Mononuclear cell (primary cell): Measurements from ENCODE around the gene CTAGE8. TPM values are rescaled to one million over a fixed set of nuclear protein-coding genes. Genes with fewer than 3 reads are reported as not detected.
"Not testable (repeated sequence)": the region's sequence is repeated elsewhere in the genome, so short reads cannot be mapped to it uniquely, and the experiment has no call there.

ENCODE experiments used
- H3K27me3 ChIP-seq: 2 replicates; pipeline ENCODE4 v1.6.0; 2011; ENCODE audit warnings: low read length, control low read depth; ENCODE audit not compliant: insufficient read depth
- H3K4me1 ChIP-seq: 2 replicates; pipeline ENCODE4 v1.5.1; 2011; ENCODE audit warnings: mild to moderate bottlenecking, low read length, control low read depth; ENCODE audit not compliant: insufficient read depth
- H3K4me3 ChIP-seq: 2 replicates; pipeline ENCODE4 v1.5.1; 2011; ENCODE audit warnings: mild to moderate bottlenecking, low read length, moderate library complexity
- H3K9me3 ChIP-seq: 2 replicates; pipeline ENCODE4 v1.5.1; 2011; ENCODE audit warnings: low read depth, mild to moderate bottlenecking, control low read depth, low read length
- total RNA-seq: library from RNA; depleted of rRNA; stranded (reverse); fragments of >200 nt; gene quantifications from one replicate; pipeline ENCODE4 v1.2.3, GENCODE V29; 2012

CTAGE8 gene
- total RNA-seq, 1 donor, result 0.73 TPM

GRCh38 chr7:144280010-144280409 is 10.9 kb upstream of the CTAGE8 start:
- not testable (repeated sequence) for H3K27me3 ChIP-seq, H3K9me3 ChIP-seq, H3K4me3 ChIP-seq, H3K4me1 ChIP-seq

DNA sequence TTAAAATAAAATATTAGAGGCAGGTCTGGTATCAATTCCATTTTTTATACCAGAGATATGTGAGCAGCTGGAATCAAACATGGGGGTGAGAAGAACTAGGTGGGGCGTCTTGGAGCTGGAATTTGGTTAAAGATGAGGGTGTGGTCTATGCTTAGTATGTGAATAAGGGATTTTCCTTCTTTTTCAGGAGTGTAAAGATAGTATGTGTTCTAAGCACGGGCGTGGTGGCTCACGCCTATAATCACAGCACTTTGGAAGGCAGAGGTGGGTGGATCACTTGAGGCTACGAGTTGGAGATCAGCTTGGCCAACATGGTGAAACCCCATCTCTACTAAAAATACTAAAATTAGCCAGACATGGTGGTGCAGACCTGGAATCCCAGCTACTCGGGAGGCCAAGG is 6.2 kb upstream of the CTAGE8 start:
- not testable (repeated sequence) for H3K4me1 ChIP-seq, H3K4me3 ChIP-seq, H3K27me3 ChIP-seq, H3K9me3 ChIP-seq

- H3K27me3 ChIP-seq, H3K4me1 ChIP-seq, H3K4me3 ChIP-seq: not testable (repeated sequence)
These were observed 4.4 kb downstream of the CTAGE8 start, which contains the start of gene OR2A7 for GRCh38 chr7:144264692-144265091. TSS of gene OR2A7 (minus strand) at chr7:144264792. CDS start at chr7:144259628, 5,164 bp downstream.

GRCh38 chr7:144262128-144262527 is 7.0 kb downstream of the CTAGE8 start:
- H3K4me3 ChIP-seq, H3K27me3 ChIP-seq, H3K4me1 ChIP-seq, H3K9me3 ChIP-seq: not testable (repeated sequence)

More at GRCh38 chr7:144264692-144265091, 4.4 kb downstream of the CTAGE8 start, which contains the start of gene OR2A7:
- H3K9me3 ChIP-seq, result not testable (repeated sequence)

DNA sequence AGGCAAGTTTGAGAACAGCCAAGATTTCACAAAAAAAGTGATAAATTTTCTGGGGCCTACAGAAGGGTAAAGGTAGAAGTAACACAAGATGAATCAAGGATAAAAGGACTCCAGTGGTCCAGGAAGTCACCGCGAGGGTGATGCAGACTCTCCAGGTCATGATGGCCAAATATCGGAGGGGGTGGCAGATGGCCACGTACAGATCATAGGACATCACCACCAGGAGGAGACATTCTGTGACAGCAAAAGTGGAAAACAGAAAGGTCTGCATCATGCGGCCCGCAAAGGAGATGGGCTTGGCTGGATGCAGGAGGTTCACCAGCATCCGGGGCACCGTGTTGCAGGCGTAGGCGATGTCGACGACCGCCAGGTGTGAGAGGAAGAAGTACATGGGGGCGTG is 10.0 kb downstream of the CTAGE8 start:
- not testable (repeated sequence) for H3K4me3 ChIP-seq

DNA sequence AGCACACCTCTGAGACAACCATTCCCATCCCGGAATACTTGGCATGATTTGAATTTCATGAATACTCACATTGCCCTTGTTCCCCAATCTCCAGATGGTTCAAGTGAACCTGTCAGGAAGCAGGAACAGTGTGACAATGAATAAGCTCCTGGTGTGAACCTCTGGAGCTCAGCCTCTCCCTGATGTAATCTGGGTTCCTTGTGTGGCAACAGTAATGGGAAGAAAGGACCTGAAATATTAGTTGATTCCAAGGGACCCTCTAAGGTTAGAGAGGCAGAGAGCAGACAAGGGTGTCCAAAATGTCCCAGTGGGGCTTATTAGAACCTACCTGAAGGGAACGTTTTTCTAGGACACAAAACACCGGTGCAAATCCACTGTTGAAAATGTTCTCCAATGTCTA is 13.0 kb downstream of the CTAGE8 start:
- Histone ChIP-seq H3K4me1 (no peaks in the 10 kb centered on the region), H3K4me3 (no peak overlapping the region), H3K27me3 (no peaks in the 10 kb centered on the region), H3K9me3 (no peaks in the 10 kb centered on the region)

More for the DNA sequence above, 10.0 kb downstream of the CTAGE8 start:
- H3K9me3 ChIP-seq, H3K4me1 ChIP-seq, H3K27me3 ChIP-seq: not testable (repeated sequence)

- Histone ChIP-seq H3K4me1 (no peaks in the 10 kb centered on the region), H3K9me3 (no peaks in the 10 kb centered on the region), H3K4me3 (no peak overlapping the region), H3K27me3 (no peaks in the 10 kb centered on the region)
These were observed 13.6 kb downstream of the CTAGE8 start for GRCh38 chr7:144255471-144255897.

DNA sequence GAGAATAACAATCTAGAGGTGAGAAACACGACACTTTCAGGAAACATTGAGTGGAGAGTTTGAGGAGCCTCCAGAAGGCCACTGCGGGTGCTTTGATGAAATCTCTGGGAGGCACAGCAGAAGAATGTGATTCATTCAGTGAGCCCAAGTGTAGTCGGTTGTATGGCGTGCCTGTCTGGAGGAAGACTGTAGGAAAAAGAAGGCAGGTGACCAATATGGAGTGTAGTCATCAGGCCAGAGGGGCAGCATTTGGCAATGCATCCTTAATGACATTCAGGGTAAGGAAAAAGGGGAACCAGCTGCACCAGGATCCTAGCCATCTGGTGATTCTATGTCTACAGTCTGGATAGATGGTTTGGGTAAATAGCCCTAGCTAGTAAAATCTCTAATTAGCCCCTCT is 16.8 kb downstream of the CTAGE8 start:
- H3K4me3 ChIP-seq, H3K4me1 ChIP-seq, H3K9me3 ChIP-seq, H3K27me3 ChIP-seq: not testable (repeated sequence)

DNA sequence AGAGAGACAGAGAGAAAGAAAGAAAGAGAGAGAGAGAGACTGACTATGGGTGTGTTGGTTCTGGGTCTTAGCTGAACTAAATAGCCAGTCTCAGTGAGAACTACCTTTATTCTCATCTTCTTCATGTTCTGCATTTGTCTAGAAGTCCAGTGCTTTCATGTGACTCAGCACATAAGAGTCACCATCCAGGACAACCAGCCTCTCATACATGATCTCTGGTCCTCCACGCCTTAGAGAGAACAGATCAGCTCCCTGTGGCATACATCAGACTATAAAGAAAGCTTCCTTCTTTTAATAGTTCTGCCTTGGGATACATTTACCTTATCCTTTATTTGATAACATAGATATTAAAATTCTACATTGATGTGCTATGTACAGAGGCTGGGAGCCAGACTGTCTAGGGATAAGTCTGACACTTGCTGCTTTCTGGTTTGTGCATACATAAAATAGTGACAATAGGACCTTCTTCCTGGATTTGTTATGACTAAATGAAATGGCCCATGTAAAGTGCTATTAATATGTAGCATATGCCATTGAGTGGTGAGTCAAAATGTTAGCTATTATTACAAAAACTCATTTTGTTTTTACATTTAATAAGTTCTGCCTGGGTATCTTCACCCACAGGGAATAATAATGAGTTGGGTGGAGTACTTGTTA is 21.3 kb downstream of the CTAGE8 start:
- not testable (repeated sequence) for H3K27me3 ChIP-seq, H3K9me3 ChIP-seq, H3K4me3 ChIP-seq, H3K4me1 ChIP-seq

- not testable (repeated sequence) for H3K9me3 ChIP-seq
These were observed 22.1 kb downstream of the CTAGE8 start for GRCh38 chr7:144246967-144247366.

GRCh38 chr7:144245372-144245771 is 23.7 kb downstream of the CTAGE8 start:
- H3K4me3 ChIP-seq, H3K9me3 ChIP-seq, H3K4me1 ChIP-seq, H3K27me3 ChIP-seq: not testable (repeated sequence)

More at GRCh38 chr7:144246967-144247366, 22.1 kb downstream of the CTAGE8 start:
- H3K4me3 ChIP-seq, H3K27me3 ChIP-seq, H3K4me1 ChIP-seq: not testable (repeated sequence)

DNA sequence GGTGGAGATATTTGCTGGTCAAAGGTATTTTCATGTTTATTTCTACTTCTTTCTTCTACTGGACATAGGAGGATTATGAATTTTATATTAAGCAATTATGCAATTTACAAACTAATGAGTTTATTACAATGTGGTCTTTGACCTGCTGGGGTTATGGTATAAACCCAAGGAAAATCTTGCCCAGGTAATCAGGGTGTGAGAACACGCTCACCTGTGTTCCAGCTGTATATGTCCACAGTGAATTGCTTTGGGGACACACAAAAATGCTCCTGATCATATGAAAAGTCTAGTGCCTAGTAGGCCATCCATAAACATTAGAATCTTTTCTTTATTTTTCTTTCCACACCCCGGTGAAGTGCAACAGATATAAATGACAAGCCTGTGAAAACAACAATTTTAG is 29.7 kb downstream of the CTAGE8 start, which contains the start of gene OR2A42:
Gene OR2A42, minus strand, starts transcription at position 241 of the 400 bp plus-strand sequence. CDS start 6,762 bp downstream, outside the sequence.
- H3K9me3 ChIP-seq, H3K27me3 ChIP-seq, H3K4me1 ChIP-seq: not testable (repeated sequence)

GRCh38 chr7:144238530-144239082 is 30.5 kb downstream of the CTAGE8 start:
- H3K9me3 ChIP-seq, H3K4me1 ChIP-seq, H3K27me3 ChIP-seq, H3K4me3 ChIP-seq: not testable (repeated sequence)

More for the DNA sequence above, 29.7 kb downstream of the CTAGE8 start, which contains the start of gene OR2A42:
- not testable (repeated sequence) for H3K4me3 ChIP-seq

GRCh38 chr7:144233039-144233438 is 36.0 kb downstream of the CTAGE8 start:
- H3K4me1 ChIP-seq, H3K4me3 ChIP-seq, H3K9me3 ChIP-seq, H3K27me3 ChIP-seq: not testable (repeated sequence)

GRCh38 chr7:144231027-144231426 is 38.1 kb downstream of the CTAGE8 start:
- H3K9me3 ChIP-seq, H3K27me3 ChIP-seq, H3K4me1 ChIP-seq, H3K4me3 ChIP-seq: not testable (repeated sequence)

DNA sequence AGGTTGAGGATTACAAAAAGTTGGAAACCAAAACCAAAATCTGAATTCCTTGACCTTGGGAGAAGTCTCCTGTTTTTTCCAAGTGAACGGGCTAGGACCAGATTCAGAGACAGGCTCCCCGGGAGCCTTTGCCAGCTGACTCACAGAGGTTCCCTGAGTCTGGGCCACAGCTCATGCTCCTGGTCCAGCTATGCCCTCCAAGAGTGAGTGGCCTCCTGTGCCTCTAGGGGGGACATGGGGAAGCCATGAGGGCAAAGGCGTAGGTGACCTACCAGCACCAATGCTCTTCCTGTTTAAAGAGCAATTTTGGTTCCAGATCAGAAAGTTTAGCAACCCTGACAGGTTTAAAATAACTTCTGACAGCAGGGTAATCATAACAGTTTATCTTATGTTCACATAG is 40.3 kb downstream of the CTAGE8 start:
- H3K4me1 ChIP-seq, H3K4me3 ChIP-seq, H3K9me3 ChIP-seq, H3K27me3 ChIP-seq: not testable (repeated sequence)
